ENCODE measurements around the gene TMEM258.

The TMEM258 gene

DNA sequence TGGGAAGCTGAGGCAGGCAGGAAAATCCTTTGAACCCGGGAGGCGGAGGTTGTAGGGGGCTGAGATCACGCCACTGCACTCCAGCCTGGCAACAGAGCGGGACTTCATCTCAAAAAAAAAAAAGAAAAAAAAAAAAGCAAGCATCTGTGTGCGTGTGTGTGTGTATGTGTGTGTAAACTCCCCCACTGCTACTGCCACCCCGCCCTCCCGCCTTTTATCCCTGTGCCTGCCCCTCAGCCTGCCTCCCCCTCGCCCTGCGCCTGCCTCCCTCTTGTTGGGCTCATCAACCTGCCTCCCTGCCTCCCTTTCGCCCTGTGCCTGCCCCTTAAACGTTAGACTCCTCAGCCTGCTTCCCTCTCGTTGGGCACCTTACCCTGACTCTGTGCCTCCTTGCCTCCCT, 18.0 kb downstream of the TMEM258 start:
- no peak for DNase-seq

DNA sequence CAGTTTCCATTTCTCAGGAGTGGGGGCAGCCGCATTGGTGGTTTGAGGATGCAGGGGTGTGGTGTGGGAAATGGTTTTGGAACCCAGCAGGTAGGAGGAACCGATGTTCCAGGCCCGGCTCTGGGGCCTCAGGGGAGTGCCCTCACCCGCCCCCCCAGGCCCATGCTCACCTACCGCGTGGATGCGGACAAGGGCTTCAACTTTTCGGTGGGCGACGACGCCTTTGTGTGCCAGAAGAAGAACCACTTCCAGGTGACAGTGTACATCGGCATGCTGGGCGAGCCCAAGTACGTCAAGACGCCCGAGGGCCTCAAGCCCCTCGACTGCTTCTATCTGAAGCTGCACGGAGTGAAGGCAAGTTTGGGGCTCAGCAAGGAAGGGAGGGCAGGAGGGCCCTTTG, 18.6 kb downstream of the TMEM258 start:
- no peak for DNase-seq

GRCh38 chr11:61773356-61773755, 19.0 kb downstream of the TMEM258 start:
- no peak for DNase-seq

DNA sequence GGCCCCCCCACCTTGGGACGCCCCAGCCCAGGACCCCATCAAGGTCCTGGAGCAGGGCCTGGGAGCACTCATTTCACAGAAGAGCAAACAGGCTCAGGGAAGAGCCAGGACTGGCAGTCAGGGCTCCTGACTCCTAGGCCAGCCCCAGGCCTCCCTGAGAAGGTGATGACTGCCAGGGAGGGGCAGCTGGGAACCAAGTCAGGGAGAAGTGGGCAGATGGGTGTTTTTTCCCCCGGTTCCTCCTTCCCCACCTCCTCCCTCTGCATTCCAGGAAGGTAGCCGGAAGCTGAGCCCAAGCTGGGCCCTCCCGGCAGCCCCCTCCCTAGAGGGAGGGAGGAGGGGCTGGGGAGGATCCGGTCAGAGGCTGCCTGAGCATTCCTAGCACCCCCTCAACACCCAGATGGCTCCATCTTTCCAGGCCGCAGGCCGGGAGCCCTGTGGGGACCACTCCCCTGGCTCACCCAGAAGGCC, 20.4 kb downstream of the TMEM258 start:
- DNase-seq = no peak

GRCh38 chr11:61771195-61771894, 21.1 kb downstream of the TMEM258 start:
- DNase-seq = no peak

GRCh38 chr11:61769946-61770683, 22.3 kb downstream of the TMEM258 start:
- no peak for DNase-seq

- no peak for DNase-seq
Observed at GRCh38 chr11:61769169-61769920, 23.1 kb downstream of the TMEM258 start.

DNA sequence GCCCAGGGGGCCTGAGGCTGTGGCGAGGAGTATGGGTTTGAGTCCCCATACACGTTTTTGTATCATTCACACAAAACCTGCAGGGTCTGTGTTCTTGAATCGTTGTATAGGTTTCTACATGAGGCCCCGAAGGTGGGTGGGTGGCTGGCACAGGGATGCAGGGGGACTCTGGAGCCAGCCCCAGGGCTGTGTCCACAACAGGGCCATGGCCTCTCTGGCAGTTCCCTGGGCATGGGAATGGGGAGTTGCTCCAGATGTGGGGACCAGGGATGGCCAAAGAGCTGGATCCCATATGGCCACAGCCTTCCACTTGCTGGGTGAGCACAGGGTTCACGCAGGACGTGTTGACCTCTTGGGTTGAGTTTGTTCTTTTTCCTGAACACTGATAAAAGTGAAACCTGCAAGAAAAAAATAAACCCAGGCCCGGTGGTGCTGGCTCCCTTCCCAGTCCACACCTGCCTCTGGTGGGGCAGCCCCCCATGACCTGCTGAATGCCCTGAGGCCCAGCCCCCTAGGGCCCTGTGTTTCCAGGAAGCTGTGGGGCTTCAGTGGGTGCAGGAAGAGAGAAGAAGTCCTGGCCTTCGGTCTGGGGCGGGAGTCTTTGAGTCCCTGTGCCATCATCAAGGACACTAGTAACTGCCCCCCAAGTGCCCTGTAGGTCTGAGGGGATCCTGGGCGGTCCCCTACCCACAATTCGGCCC, 23.9 kb downstream of the TMEM258 start:
- no peak for DNase-seq

GRCh38 chr11:61766353-61766841, 26.0 kb downstream of the TMEM258 start:
- no peak for DNase-seq

GRCh38 chr11:61765550-61766253, 26.7 kb downstream of the TMEM258 start:
- no peak for DNase-seq

GRCh38 chr11:61764606-61765260, 27.7 kb downstream of the TMEM258 start:
- no peak for DNase-seq

DNA sequence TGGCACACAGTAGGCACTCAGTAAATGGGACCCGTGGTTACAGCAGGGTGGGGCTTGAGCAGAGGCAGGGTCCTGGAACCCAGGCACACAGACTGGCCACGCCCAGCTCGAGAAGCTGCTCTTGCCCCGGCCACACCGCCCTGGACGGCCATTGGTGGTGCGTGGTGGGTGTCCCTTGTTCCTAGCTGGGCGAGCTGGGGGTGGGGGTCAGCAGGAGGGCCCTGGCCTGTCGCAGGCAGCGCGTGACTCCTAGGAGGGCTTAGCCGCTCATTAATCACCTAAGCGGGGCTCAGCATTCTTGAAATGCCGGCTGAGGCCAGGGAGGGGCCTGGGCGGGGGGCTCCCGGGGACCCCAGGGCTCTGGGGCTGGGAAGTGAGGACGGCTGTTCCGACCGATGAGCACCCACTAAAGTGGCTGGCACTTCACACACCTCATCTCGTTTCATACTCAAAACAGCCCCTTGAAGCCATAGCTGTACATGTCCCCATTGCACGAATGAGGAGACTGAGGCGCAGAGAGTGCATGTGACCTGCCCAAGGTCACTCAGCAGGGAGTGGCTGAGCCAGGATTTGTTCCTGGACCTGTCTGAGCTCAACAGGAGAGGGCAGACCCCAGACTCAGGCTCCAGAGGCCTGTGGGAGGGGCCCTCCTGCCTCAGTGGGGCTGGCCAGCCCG, 28.3 kb downstream of the TMEM258 start:
- no peak for DNase-seq

DNA sequence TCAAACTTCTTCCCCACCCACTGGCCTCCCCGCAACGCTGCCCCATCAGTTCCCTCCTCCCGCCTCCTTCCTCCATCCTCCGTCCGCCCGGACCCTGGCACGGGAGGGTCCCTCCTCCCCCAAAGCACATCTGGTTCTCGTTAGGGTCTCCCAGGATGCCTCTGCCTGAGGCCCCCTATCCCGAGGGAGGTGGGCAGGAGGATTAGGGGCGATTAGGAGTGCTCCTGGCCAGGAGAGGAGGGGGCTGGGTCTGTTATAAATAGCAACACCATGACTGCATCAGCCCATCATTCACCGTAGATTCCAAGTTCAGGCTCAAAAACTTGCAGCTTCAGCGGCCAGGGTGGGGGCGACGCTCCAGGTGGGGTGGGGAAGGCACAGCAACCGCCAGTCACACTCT, 29.6 kb downstream of the TMEM258 start:
- no peak for DNase-seq

DNA sequence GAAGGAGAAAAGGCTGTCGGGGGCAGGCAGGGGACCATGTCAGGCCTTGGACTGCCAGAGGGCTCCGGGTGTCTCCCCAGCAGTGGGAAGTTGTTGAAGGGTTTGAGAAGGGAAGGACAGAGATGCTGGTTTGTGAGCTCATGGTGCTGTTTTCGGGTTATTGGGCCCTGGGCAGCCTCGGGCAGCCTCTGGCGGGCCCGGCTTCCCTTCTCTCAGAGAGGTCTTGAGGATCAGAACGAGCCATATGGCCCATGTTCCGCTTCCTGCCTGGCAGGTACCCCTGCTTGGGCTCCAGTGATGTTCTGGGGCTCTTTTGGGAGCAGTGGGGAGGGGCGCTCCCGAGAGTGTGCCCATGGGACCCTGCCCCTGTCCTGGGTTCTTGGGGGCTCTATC, 30.2 kb downstream of the TMEM258 start:
- DNase-seq = no peak

DNA sequence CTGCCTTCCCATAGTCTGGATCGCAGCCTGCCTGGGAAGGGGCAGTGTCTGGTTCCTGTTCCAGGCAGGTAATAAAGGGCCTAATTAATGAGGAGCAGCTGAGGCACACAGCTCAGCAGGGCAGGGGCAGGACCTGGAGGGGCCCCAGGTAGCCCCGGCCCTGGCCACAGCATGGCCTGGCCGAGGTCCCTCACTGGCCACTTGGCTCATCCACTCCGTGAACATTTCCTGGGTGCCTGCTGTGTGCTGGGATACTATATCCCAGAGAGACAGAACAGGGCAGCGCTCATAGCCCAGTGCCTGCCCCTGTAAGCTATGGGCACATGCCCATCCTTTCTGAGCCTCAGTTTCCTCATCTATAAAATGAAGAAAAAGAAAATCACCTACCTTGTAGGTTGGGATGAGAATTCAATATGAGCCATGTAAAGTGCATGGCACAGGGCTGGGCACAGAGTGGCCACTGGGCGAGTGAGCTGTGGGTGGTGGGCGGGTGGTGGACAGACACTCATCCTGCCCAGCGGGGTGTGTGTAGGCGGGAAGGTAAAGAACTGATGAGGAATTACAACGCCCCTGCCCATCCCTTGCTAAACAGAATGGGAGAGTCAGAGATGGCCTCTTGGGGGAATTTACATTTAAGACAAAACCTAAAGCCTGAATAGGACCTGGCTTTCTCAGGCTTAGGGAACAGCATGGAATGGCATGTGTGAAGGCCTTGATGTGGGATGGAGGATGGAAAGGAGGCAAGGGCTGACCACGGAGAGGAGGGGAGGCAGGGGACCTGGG, 30.8 kb downstream of the TMEM258 start:
- no peak for DNase-seq

GRCh38 chr11:61760946-61761345, 31.5 kb downstream of the TMEM258 start:
- no peak for DNase-seq

DNA sequence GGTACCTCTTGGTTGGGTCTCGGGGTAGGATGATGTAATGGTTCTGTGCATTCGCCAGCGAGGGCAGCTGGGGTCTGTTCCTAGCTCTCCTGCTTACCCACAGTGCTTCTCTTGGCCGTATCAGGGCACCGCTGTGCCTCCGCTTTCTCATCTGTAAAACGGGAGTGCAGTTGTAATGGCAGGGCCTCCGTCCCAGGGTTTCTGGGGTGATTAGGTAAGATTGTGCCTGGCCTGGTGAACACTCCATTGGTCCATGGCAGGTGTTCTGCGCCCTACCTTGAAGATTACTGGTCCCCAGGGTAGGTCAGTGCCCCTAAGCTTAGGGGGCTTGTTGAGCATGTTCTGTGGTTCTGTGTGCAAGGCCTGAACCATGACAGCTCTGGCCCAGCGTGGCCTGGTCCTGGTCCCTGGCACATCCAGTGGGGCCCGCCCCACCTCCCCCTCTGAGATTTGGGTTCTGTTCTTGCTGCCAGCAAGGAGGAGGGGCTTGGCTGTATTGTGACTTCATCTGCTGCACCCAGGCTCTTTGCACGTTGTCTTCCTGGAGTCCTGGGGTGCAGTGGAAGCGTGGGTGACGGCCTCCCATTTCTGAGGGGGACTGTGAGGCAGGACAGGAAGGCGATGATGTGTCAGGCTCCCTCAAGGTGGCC, 35.1 kb downstream of the TMEM258 start:
- no peak for DNase-seq

- DNase-seq = peak in 1 of 2 donors; percentile 39
Observed at GRCh38 chr11:61756452-61757212, 35.8 kb downstream of the TMEM258 start.

- no peak for DNase-seq
Observed at GRCh38 chr11:61756147-61756451, 36.3 kb downstream of the TMEM258 start.
